VCaP (cell line): ENCODE data around the gene HORMAD1.
A peak's percentile ranks its signal among the peaks of the same experiment; 100 is the strongest.

Experiments
- H3K27ac ChIP-seq: fragments of 450-650 bp; 2 replicates; pipeline ENCODE4 v1.5.1; 2017
- TF ChIP-seq, protein P1 (sequence below): fragments of 450-650 bp; conservative IDR thresholded peaks from 2 replicates; pipeline ENCODE4 v1.5.1; 2017; ENCODE audit warnings: mild to moderate bottlenecking, moderate library complexity

HORMAD1 gene

GRCh38 chr1:150696590-150696989 lies 24.1 kb downstream of the HORMAD1 start:
- H3K27ac ChIP-seq: peak overlapping the region; percentile 66
- TF ChIP-seq, protein P1, sequence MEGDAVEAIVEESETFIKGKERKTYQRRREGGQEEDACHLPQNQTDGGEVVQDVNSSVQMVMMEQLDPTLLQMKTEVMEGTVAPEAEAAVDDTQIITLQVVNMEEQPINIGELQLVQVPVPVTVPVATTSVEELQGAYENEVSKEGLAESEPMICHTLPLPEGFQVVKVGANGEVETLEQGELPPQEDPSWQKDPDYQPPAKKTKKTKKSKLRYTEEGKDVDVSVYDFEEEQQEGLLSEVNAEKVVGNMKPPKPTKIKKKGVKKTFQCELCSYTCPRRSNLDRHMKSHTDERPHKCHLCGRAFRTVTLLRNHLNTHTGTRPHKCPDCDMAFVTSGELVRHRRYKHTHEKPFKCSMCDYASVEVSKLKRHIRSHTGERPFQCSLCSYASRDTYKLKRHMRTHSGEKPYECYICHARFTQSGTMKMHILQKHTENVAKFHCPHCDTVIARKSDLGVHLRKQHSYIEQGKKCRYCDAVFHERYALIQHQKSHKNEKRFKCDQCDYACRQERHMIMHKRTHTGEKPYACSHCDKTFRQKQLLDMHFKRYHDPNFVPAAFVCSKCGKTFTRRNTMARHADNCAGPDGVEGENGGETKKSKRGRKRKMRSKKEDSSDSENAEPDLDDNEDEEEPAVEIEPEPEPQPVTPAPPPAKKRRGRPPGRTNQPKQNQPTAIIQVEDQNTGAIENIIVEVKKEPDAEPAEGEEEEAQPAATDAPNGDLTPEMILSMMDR: no peak

DNA sequence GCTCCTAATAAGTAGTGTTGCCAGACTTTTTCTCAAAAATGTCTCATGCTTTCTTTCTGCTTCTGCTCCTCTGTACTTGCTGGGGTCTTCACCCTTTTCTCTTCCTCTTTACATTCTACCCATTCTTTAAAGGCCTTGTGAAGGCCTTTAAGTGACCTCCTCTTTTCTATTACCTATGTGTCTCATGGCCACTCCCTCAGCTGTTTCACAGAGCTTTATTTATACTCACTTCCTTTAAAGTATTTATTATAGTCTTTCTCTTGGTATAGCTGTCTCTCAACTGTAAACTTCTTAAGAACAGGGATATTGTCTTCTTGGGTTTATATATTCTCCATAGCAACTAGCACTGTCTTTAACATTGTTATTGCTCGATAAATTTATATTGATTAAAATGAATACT lies 24.5 kb downstream of the HORMAD1 start:
- H3K27ac ChIP-seq: peak overlapping the region; percentile 66
- TF ChIP-seq, protein P1: no peak

DNA sequence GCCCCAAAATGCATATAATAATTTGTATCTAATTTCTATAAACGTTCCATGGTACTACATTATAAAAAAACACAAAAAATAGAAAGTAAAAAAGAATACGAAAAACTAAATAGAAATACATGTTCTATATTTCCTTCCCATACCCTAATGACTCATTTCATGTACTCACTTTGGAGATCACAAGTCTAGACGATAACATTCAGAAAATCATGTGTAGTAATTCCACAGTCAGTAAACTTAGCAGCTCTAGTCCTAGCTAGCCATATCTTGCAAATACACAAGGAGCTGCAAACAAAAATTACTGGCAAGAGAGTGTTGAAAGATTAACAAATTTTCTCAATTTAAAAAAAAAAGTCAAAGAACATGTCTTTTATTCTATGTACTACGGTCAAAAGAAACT lies 25.1 kb downstream of the HORMAD1 start:
- TF ChIP-seq, protein P1: no peak
- H3K27ac ChIP-seq: peak overlapping the region; percentile 66

- peak overlapping the region; percentile 62 for H3K27ac ChIP-seq
- TF ChIP-seq, protein P1: no peak
Measured at GRCh38 chr1:150692720-150693119, 28.0 kb downstream of the HORMAD1 start.

- TF ChIP-seq, protein P1: no peak
- peak overlapping the region; percentile 45 for H3K27ac ChIP-seq
Measured at GRCh38 chr1:150688763-150689162, 31.9 kb downstream of the HORMAD1 start.

GRCh38 chr1:150686275-150686674 lies 34.4 kb downstream of the HORMAD1 start:
- H3K27ac ChIP-seq: no peak overlapping the region
- TF ChIP-seq, protein P1: no peak

DNA sequence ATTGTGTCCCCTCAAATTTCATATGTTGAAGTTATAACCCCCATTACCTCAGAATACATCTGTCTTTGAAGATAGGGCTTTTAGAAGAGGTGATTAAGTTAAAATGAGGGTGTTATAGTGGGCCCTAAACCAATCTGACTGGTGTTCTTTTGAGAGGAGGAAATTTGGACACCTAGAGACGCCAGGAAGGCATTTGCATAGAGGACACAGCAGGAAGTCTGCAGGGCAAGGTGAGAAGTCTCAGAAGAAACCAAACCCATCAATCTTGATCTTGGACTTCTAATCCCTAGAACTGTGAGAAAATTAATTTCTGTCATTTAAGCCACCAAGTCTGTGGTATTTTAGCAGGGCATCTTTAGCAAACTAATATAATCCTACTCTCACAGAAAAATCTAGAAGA lies 36.8 kb downstream of the HORMAD1 start:
- TF ChIP-seq, protein P1: no peak
- H3K27ac ChIP-seq: no peak overlapping the region

- TF ChIP-seq, protein P1: no peak
- no peak overlapping the region for H3K27ac ChIP-seq
Measured at GRCh38 chr1:150678988-150679387, 41.7 kb downstream of the HORMAD1 start.
